K562 (cell line): ENCODE results near the gene KCNH2. TPM values are rescaled to one million over a fixed set of nuclear protein-coding genes. Genes with fewer than 3 reads are reported as not detected.

Source experiments
- ATAC-seq: fragments of 200-7000 bp; cut with Tn5 transposase; 3 replicates; pipeline ENCODE4 v1.9.1; 2020; ENCODE audit warnings: moderate library complexity
- BruUV-seq: library from RNA; stranded (reverse); fragments of 400-500 nt; replicated peaks from 2 replicates; lab custom pipeline; 2021; lab: Mats Ljungman, UMichigan
- CTCF ChIA-PET: fragments of 300-600 bp; formaldehyde crosslinking; extraction: SDS; loops from one replicate; lab custom pipeline; 2021; ENCODE audit warnings: low intra/inter-chr PET ratio; lab: Yijun Ruan, JAX
- POLR2A ChIA-PET: fragments of 300-600, 350-650 bp; sonication (Branson Sonifier 250); formaldehyde crosslinking; extraction: SDS; loops from one replicate; lab custom pipeline; 2021; ENCODE audit warnings: antibody characterized with exemption, inconsistent platforms; lab: Yijun Ruan, JAX
- DNase-seq, 4 experiments: peaks; one replicate each; pipeline versions ENCODE4 v3.0.0 to v3.0.0-alpha.2; 2011 to 2018; ENCODE audit warnings: low spot score in 3 of 4, mixed read lengths in 3 of 4; ENCODE audit errors: extremely low read depth in 1 of 4
- FAIRE-seq: peaks from 2 replicates; lab custom pipeline; 2011; peaks lifted over from hg19 to GRCh38; lab: Jason Lieb, UNC
- H2AFZ ChIP-seq: 2 replicates; pipeline ENCODE4 v1.6.0; 2011; ENCODE audit warnings: low read depth, low read length, control low read depth, inconsistent platforms
- H3K27ac ChIP-seq: fragments of 200-600 bp; 3 replicates; pipeline ENCODE4 v1.8.0; 2011; ENCODE audit warnings: low read depth, mild to moderate bottlenecking, control low read depth, inconsistent platforms, low read length, moderate library complexity, mixed read lengths; ENCODE audit errors: extremely low read depth
- H3K27me3 ChIP-seq, 2 experiments: fragments of 300-600 bp in 1 of 2; 2 replicates in 1 of 2; 3 replicates in 1 of 2; pipeline versions ENCODE4 v1.6.0 to v1.8.0; 2011; ENCODE audit warnings: inconsistent platforms in 2 of 2, low read length in 2 of 2, mild to moderate bottlenecking in 1 of 2, mixed read lengths in 1 of 2, moderate library complexity in 1 of 2; ENCODE audit not compliant: control insufficient read depth in 2 of 2, insufficient read depth in 2 of 2
- H3K36me3 ChIP-seq: fragments of 300-600 bp; 3 replicates; pipeline ENCODE4 v1.8.0; 2011; ENCODE audit warnings: mild to moderate bottlenecking, low read length, inconsistent platforms; ENCODE audit not compliant: control insufficient read depth, insufficient read depth
- H3K4me1 ChIP-seq, 2 experiments: fragments of 200-600 bp in 1 of 2; replicated peaks in 1 of 2; 2 replicates in 1 of 2; 3 replicates in 1 of 2; pipeline versions ENCODE4 v1.5.1 to v1.8.0; 2011; ENCODE audit warnings: inconsistent platforms in 2 of 2, low read length in 2 of 2, mild to moderate bottlenecking in 1 of 2, mixed read lengths in 1 of 2, moderate library complexity in 1 of 2; ENCODE audit not compliant: control insufficient read depth in 2 of 2, insufficient read depth in 2 of 2
- H3K4me2 ChIP-seq: 2 replicates; pipeline ENCODE4 v1.6.1; 2011; ENCODE audit warnings: low read length, control low read depth, inconsistent platforms, mixed read lengths; ENCODE audit not compliant: insufficient read depth
- H3K4me3 ChIP-seq: fragments of 200-600 bp; sonication (generic), shearing (Covaris generic); 2 replicates; pipeline ENCODE4 v1.5.1; 2016; ENCODE audit warnings: control low read depth, inconsistent platforms
- H3K79me2 ChIP-seq: fragments of 200-600 bp; 3 replicates; pipeline ENCODE4 v1.8.0; 2011; ENCODE audit warnings: low read length, inconsistent platforms; ENCODE audit not compliant: control insufficient read depth, insufficient read depth
- H3K9ac ChIP-seq, 2 experiments: 2 replicates each; pipeline versions ENCODE4 v1.6.0 to v1.6.1; 2011; ENCODE audit warnings: low read depth in 2 of 2, low read length in 2 of 2, control low read depth in 1 of 2, inconsistent platforms in 1 of 2, mild to moderate bottlenecking in 1 of 2, mixed read lengths in 1 of 2; ENCODE audit not compliant: insufficient read depth in 1 of 2
- H3K9me1 ChIP-seq: one replicate; pipeline ENCODE4 v1.6.0; 2011; ENCODE audit warnings: inconsistent platforms, mild to moderate bottlenecking, low read length, moderate library complexity; ENCODE audit not compliant: control insufficient read depth, insufficient read depth
- H3K9me3 ChIP-seq: replicated peaks from 2 replicates; pipeline ENCODE4 v1.5.1; 2011; ENCODE audit warnings: low read depth, low read length, inconsistent platforms; ENCODE audit not compliant: control insufficient read depth, insufficient read depth
- H4K20me1 ChIP-seq: replicated peaks from 2 replicates; pipeline ENCODE4 v1.6.1; 2011; ENCODE audit warnings: low read length, inconsistent platforms, mixed read lengths; ENCODE audit not compliant: control insufficient read depth, insufficient read depth
- DIDO1 ChIP-seq: fragments of 450-650 bp; IDR thresholded peaks from 2 replicates; pipeline ENCODE4 v1.6.1; 2016; ENCODE audit warnings: low read depth, missing biosample characterization, missing genetic modification characterization
- FOXJ2 ChIP-seq: fragments of 200-800 bp; sonication (Bioruptor generic); IDR thresholded peaks from 2 replicates; pipeline ENCODE4 v1.6.1; 2016; ENCODE audit warnings: missing genetic modification characterization, missing compliant biosample characterization
- LCOR ChIP-seq: sonication (generic); formaldehyde crosslinking; IDR thresholded peaks from 2 replicates; pipeline ENCODE4 v1.8.0; 2022; ENCODE audit warnings: mild to moderate bottlenecking, missing genetic modification reagents
- MEIS2 ChIP-seq: fragments of 450-650 bp; IDR thresholded peaks from 2 replicates; pipeline ENCODE4 v1.6.1; 2014; ENCODE audit warnings: mild to moderate bottlenecking; ENCODE audit not compliant: partially characterized antibody
- PRPF4 ChIP-seq: fragments of 200-400 bp; formaldehyde crosslinking; IDR thresholded peaks from one replicate; pipeline ENCODE4 v1.6.1; 2017; ENCODE audit warnings: low read length, low read depth, mild to moderate bottlenecking; ENCODE audit not compliant: insufficient read depth, poor library complexity, severe bottlenecking
- SRSF9 ChIP-seq: fragments of 200-400 bp; formaldehyde crosslinking; IDR thresholded peaks from 2 replicates; pipeline ENCODE4 v1.6.1; 2017; ENCODE audit warnings: low read depth, low read length, borderline replicate concordance
- TRIM25 ChIP-seq: fragments of 450-650 bp; IDR thresholded peaks from 2 replicates; pipeline ENCODE4 v1.7.0; 2016; ENCODE audit warnings: borderline replicate concordance
- in situ Hi-C: fragments of 300-500 bp; cut with MboI; formaldehyde crosslinking; loops from 4 replicates; pipeline ENCODE4 v1.15.0; 2018; ENCODE audit warnings: inconsistent platforms, mixed read lengths
- intact Hi-C: fragments of 100-400 bp; cut with micrococcal nuclease; formaldehyde crosslinking; loops from 2 replicates; pipeline ENCODE4 v1.14.2; 2022
- polyA plus RNA-seq, 8 experiments: library from polyadenylated mRNA; depleted of rRNA in 4 of 8; stranded (reverse) in 5 of 8; unstranded in 3 of 8; fragments of >200 nt; fragmentation: Nextera tagmentation in 2 of 8; fragmentation: Illumina TruSeq in 1 of 8; extraction: Ambion mirVana in 2 of 8; extraction: Trizol in 1 of 8; gene quantifications; 2 replicates each; pipeline versions ENCODE4 v1.2.1 to v1.2.3, GENCODE V29; 2011 to 2014; ENCODE audit warnings: inconsistent platforms in 1 of 8, missing spikeins in 1 of 8
- total RNA-seq, 7 experiments: library from RNA; depleted of rRNA in 6 of 7; stranded (reverse); fragments of >200 nt in 6 of 7; fragmentation: Illumina TruSeq in 2 of 7; extraction: Trizol in 2 of 7; gene quantifications; 2 replicates each; pipeline versions ENCODE4 v1.2.1 to v1.2.3, GENCODE V29; 2011 to 2021; ENCODE audit warnings: low replicate concordance in 1 of 7
- TF ChIP-seq, protein P1 (sequence below), 2 experiments: IDR thresholded peaks in 1 of 2; conservative IDR thresholded peaks in 1 of 2; 2 replicates each; pipeline ENCODE4 v1.6.1; 2016; ENCODE audit warnings: low read depth in 2 of 2, mild to moderate bottlenecking in 1 of 2, missing compliant biosample characterization in 1 of 2, missing genetic modification characterization in 1 of 2, moderate library complexity in 1 of 2

The KCNH2 gene
- total and polyA plus RNA-seq, 9 of the 15 experiments (the other 6 are each of a cell fraction or from before 2014, with no cell fraction given) = 18.1 to 368 (median 218) TPM

DNA sequence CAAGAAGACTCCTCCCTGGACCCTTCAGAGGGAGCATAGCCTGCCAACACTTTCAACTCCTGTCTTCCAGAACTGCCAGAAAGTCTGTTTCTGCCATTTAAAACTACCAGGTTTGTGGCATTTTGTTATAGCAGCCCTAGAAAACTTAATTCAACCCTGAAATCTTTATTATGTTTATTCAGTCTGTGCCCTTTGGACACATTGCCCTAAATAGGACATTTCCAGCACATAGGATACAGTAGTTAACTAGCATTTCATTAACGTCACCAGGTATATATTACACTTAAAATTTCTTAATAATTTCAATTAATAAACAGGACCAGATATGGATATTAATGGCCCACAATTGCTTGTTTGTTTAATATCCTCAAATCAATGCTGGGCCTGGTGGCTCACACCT, 54.3 kb downstream of the KCNH2 start (continued):
- TF ChIP-seq PRPF4 (no peak), SRSF9 (no peak), DIDO1 (no peak)
- TF ChIP-seq, all 486 proteins: peak for 0

- H3K79me2 ChIP-seq = no peaks in the 10 kb centered on the region
- TF ChIP-seq FOXJ2 (tag) (no peak), TRIM25 (no peak), LCOR (no peak), MEIS2 (peak; percentile 64)
- TF ChIP-seq, protein P1, sequence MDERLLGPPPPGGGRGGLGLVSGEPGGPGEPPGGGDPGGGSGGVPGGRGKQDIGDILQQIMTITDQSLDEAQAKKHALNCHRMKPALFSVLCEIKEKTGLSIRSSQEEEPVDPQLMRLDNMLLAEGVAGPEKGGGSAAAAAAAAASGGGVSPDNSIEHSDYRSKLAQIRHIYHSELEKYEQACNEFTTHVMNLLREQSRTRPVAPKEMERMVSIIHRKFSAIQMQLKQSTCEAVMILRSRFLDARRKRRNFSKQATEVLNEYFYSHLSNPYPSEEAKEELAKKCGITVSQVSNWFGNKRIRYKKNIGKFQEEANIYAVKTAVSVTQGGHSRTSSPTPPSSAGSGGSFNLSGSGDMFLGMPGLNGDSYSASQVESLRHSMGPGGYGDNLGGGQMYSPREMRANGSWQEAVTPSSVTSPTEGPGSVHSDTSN (CRISPR knock-in tag; IDR thresholded peaks at IDR 0.05; ENCODE audit: low read depth) = no peak
- TF ChIP-seq, protein P1 (tag; conservative IDR thresholded peaks at IDR 0.05; ENCODE audit: low read depth) = 0 out of 2 replicates have a peak, but pooled peaks have one; percentile 20
- no peak overlapping the region for H3K9ac ChIP-seq
- H2AFZ ChIP-seq = no peak overlapping the region
- no TSS peak for BruUV-seq
- in situ Hi-C loops = no loop called here
- FAIRE-seq = no peak
- ChIA-PET POLR2A (interaction anchor here (0.8 to 1.4 kb wide), 4 partner anchors 8 to 291 kb away, joined by 3 to 10 read pairs (median 4); no protein-coding TSS in a partner anchor), CTCF (no interaction called here)
- H3K27ac ChIP-seq = no peak overlapping the region
- no peaks in the 10 kb centered on the region for H3K9me1 ChIP-seq
- H3K4me3 ChIP-seq = no peak overlapping the region
- H3K9me3 ChIP-seq = no peaks in the 10 kb centered on the region
- no peak overlapping the region for H3K4me2 ChIP-seq
- ATAC-seq = no peak
- no peaks in the 10 kb centered on the region for H3K27me3 ChIP-seq
- no peaks in the 10 kb centered on the region for H4K20me1 ChIP-seq
- peaks cover 13 to 35% of the 10 kb centered on the region in 2 experiments for H3K4me1 ChIP-seq
- DNase-seq = no peak
- intact Hi-C loops = no loop called here
- no peaks in the 10 kb centered on the region for H3K36me3 ChIP-seq
Measured at GRCh38 chr7:150923196-150923595, 54.9 kb downstream of the KCNH2 start.
